Mesenchymal stem cell (in vitro differentiated cells and primary cell): ENCODE data around the gene GCSAML. TPM values are rescaled to one million over a fixed set of nuclear protein-coding genes. Genes with fewer than 3 reads are reported as not detected.

Source experiments
- DNase-seq: peaks from one replicate; pipeline ENCODE4 v3.0.0-alpha.2; 2013
- H2AFZ ChIP-seq: one replicate; pipeline ENCODE4 v1.6.1; 2013; ENCODE audit warnings: low read depth, mild to moderate bottlenecking, control low read depth, inconsistent platforms, low read length, moderate library complexity
- H2AK5ac ChIP-seq: 2 replicates; pipeline ENCODE4 v1.6.1; 2013; ENCODE audit warnings: low read length, moderate library complexity, mild to moderate bottlenecking, inconsistent platforms; ENCODE audit not compliant: severe bottlenecking
- H2BK120ac ChIP-seq: one replicate; pipeline ENCODE4 v1.6.1; 2013; ENCODE audit warnings: low read depth, mild to moderate bottlenecking, inconsistent platforms, low read length, moderate library complexity
- H2BK12ac ChIP-seq, 2 experiments: one replicate each; pipeline ENCODE4 v1.6.1; 2013; ENCODE audit warnings: inconsistent platforms in 2 of 2, low read length in 2 of 2, mild to moderate bottlenecking in 2 of 2, moderate library complexity in 2 of 2, control low read depth in 1 of 2
- H2BK15ac ChIP-seq: one replicate; pipeline ENCODE4 v1.6.1; 2013; ENCODE audit warnings: mild to moderate bottlenecking, low read depth, inconsistent platforms; ENCODE audit not compliant: poor library complexity, severe bottlenecking
- H2BK5ac ChIP-seq: 2 replicates; pipeline ENCODE4 v1.6.1; 2013; ENCODE audit warnings: low read depth, mild to moderate bottlenecking, low read length, control low read depth, inconsistent platforms; ENCODE audit not compliant: poor library complexity, severe bottlenecking
- H3K14ac ChIP-seq, 2 experiments: one replicate each; pipeline ENCODE4 v1.6.1; 2013; ENCODE audit warnings: inconsistent platforms in 2 of 2, low read length in 2 of 2, control low read depth in 1 of 2, mild to moderate bottlenecking in 1 of 2, moderate library complexity in 1 of 2
- H3K18ac ChIP-seq, 2 experiments: one replicate each; pipeline ENCODE4 v1.6.1; 2013; ENCODE audit warnings: inconsistent platforms in 2 of 2, low read length in 2 of 2, control low read depth in 1 of 2, low read depth in 1 of 2, mild to moderate bottlenecking in 1 of 2
- H3K23ac ChIP-seq, 2 experiments: one replicate each; pipeline ENCODE4 v1.6.1; 2013; ENCODE audit warnings: inconsistent platforms in 2 of 2, low read length in 2 of 2, mild to moderate bottlenecking in 2 of 2, moderate library complexity in 2 of 2, control low read depth in 1 of 2
- H3K27ac ChIP-seq: 2 replicates; pipeline ENCODE4 v1.5.1; 2013; ENCODE audit warnings: mild to moderate bottlenecking, moderate library complexity, low read length, control low read depth, inconsistent platforms; ENCODE audit not compliant: poor library complexity, severe bottlenecking
- H3K27me3 ChIP-seq, 2 experiments: 2 replicates each; pipeline versions ENCODE4 v1.6.1 to v1.7.0; 2013; ENCODE audit warnings: low read length in 2 of 2, mild to moderate bottlenecking in 2 of 2, moderate library complexity in 2 of 2, control low read depth in 1 of 2, inconsistent platforms in 1 of 2; ENCODE audit not compliant: control insufficient read depth in 1 of 2, insufficient read depth in 1 of 2
- H3K36me3 ChIP-seq, 2 experiments: 2 replicates each; pipeline versions ENCODE4 v1.6.1 to v1.7.0; 2013; ENCODE audit warnings: low read length in 2 of 2, control low read depth in 1 of 2, inconsistent platforms in 1 of 2, low read depth in 1 of 2, mild to moderate bottlenecking in 1 of 2; ENCODE audit not compliant: insufficient read depth in 2 of 2, control insufficient read depth in 1 of 2
- H3K4ac ChIP-seq, 2 experiments: one replicate each; pipeline ENCODE4 v1.6.1; 2013; ENCODE audit warnings: inconsistent platforms in 2 of 2, low read length in 2 of 2, mild to moderate bottlenecking in 2 of 2, moderate library complexity in 2 of 2, control low read depth in 1 of 2, low read depth in 1 of 2
- H3K4me1 ChIP-seq: 2 replicates; pipeline ENCODE4 v1.6.1; 2013; ENCODE audit warnings: low read depth, low read length, control low read depth; ENCODE audit not compliant: control insufficient read depth, insufficient read depth
- H3K4me2 ChIP-seq: 2 replicates; pipeline ENCODE4 v1.6.1; 2013; ENCODE audit warnings: low read length, mild to moderate bottlenecking, inconsistent platforms; ENCODE audit not compliant: poor library complexity, severe bottlenecking
- H3K4me3 ChIP-seq, 2 experiments: 2 replicates each; pipeline versions ENCODE4 v1.5.1 to v1.7.0; 2013; ENCODE audit warnings: low read length in 2 of 2, mild to moderate bottlenecking in 2 of 2, control low read depth in 1 of 2, low read depth in 1 of 2; ENCODE audit not compliant: insufficient read depth in 1 of 2
- H3K79me1 ChIP-seq: replicated peaks from 2 replicates; pipeline ENCODE4 v1.6.1; 2013; ENCODE audit warnings: mild to moderate bottlenecking, control low read depth, low read length, inconsistent platforms; ENCODE audit not compliant: poor library complexity, severe bottlenecking
- H3K9ac ChIP-seq: 2 replicates; pipeline ENCODE4 v1.7.0; 2013; ENCODE audit warnings: mild to moderate bottlenecking, low read length, moderate library complexity
- H3K9me3 ChIP-seq: 2 replicates; pipeline ENCODE4 v1.7.0; 2013; ENCODE audit warnings: mild to moderate bottlenecking, low read length; ENCODE audit not compliant: control insufficient read depth
- H4K8ac ChIP-seq: one replicate; pipeline ENCODE4 v1.6.1; 2013; ENCODE audit warnings: inconsistent platforms, mild to moderate bottlenecking, low read length, moderate library complexity
- H4K91ac ChIP-seq: one replicate; pipeline ENCODE4 v1.6.1; 2013; ENCODE audit warnings: mild to moderate bottlenecking, low read length, inconsistent platforms
- WGBS: methylation state at CpG from one replicate; pipeline ENCODE4 v1.1.7; 2013; ENCODE audit warnings: mixed read lengths; 5-methylcytosine and 5-hydroxymethylcytosine counted together
- small RNA-seq: library from polyadenylated mRNA; stranded (forward); fragments of <200 nt; extraction: miRNeasy Mini kit (QIAGEN cat#:217004); gene quantifications from one replicate; pipeline ENCODE3, GENCODE V24; 2013; ENCODE audit warnings: low read depth

GCSAML gene

GRCh38 chr1:247613405-247613804, 64.5 kb downstream of the GCSAML start:
- no peak overlapping the region for H2BK15ac ChIP-seq
- H3K9me3 ChIP-seq = peaks cover 4% of the 10 kb centered on the region
- no peaks in the 10 kb centered on the region for H3K27me3 ChIP-seq
- no peak overlapping the region for H2BK12ac ChIP-seq
- no peak overlapping the region for H2BK5ac ChIP-seq
- no peak for DNase-seq
- H3K9ac ChIP-seq = no peak overlapping the region
- no peak overlapping the region for H3K27ac ChIP-seq
- WGBS = 45% methylated on average over 1 of the region's 1 CpG
- H3K79me1 ChIP-seq = no peaks in the 10 kb centered on the region
- H3K23ac ChIP-seq = no peak overlapping the region
- H4K91ac ChIP-seq = no peak overlapping the region
- H4K8ac ChIP-seq = no peak overlapping the region
- no peak overlapping the region for H2AFZ ChIP-seq
- no peak overlapping the region for H3K18ac ChIP-seq
- no peak overlapping the region for H3K4me2 ChIP-seq
- H3K4me1 ChIP-seq = no peaks in the 10 kb centered on the region
- no peak overlapping the region for H2AK5ac ChIP-seq
- no peaks in the 10 kb centered on the region for H3K36me3 ChIP-seq
- no peak overlapping the region for H3K4ac ChIP-seq
- no peak overlapping the region for H2BK120ac ChIP-seq
- H3K4me3 ChIP-seq = no peak overlapping the region
- no peak overlapping the region for H3K14ac ChIP-seq

GRCh38 chr1:247614625-247615024, 65.7 kb downstream of the GCSAML start:
- Histone ChIP-seq H2BK15ac (no peak overlapping the region), H2AFZ (no peak overlapping the region), H2AK5ac (no peak overlapping the region), H3K4me2 (no peak overlapping the region), H4K91ac (no peak overlapping the region), H2BK120ac (no peak overlapping the region), H3K4me1 (no peaks in the 10 kb centered on the region), H3K4me3 (no peak overlapping the region), H3K4ac (no peak overlapping the region), H3K9ac (no peak overlapping the region), H3K79me1 (no peaks in the 10 kb centered on the region), H3K27me3 (no peaks in the 10 kb centered on the region), H3K14ac (no peak overlapping the region), H2BK12ac (no peak overlapping the region), H3K36me3 (no peaks in the 10 kb centered on the region), H3K18ac (no peak overlapping the region), H4K8ac (no peak overlapping the region), H3K27ac (no peak overlapping the region), H3K23ac (no peak overlapping the region), H3K9me3 (peaks cover 4% of the 10 kb centered on the region), H2BK5ac (no peak overlapping the region)
- no peak for DNase-seq
- WGBS = 70% methylated on average over 5 of the region's 5 CpGs

Small RNAs within 50 kb of the gene (small RNA-seq; reads per million reads assigned to genes)
- not detected for gene RF00026
